Smooth muscle cell (in vitro differentiated cells): Measurements from ENCODE around the gene CCDC86. TPM values are rescaled to one million over a fixed set of nuclear protein-coding genes. Genes with fewer than 3 reads are reported as not detected.

Experiments used
- DNase-seq: peaks from one replicate; lab custom pipeline; 2025; ENCODE audit not compliant: unreplicated experiment; lab: John Stamatoyannopoulos, UW
- H2AFZ ChIP-seq: fragments of 200-600 bp; sonication (generic); 2 replicates; pipeline ENCODE4 v1.6.0; 2016; ENCODE audit warnings: antibody characterized with exemption, low read depth, mild to moderate bottlenecking
- H3F3A ChIP-seq: fragments of 200-600 bp; sonication (generic); 2 replicates; pipeline ENCODE4 v1.6.0; 2017; ENCODE audit warnings: antibody characterized with exemption, low read depth
- H3K27ac ChIP-seq: fragments of 200-600 bp; sonication (generic); 2 replicates; pipeline ENCODE4 v1.5.1; 2016; ENCODE audit warnings: low read depth, mild to moderate bottlenecking
- H3K27me3 ChIP-seq: fragments of 200-600 bp; sonication (generic); 2 replicates; pipeline ENCODE4 v1.6.1; 2016; ENCODE audit warnings: low read depth, mild to moderate bottlenecking
- H3K36me3 ChIP-seq: fragments of 200-600 bp; sonication (generic); 2 replicates; pipeline ENCODE4 v1.5.1; 2016; ENCODE audit warnings: low read depth
- H3K4me1 ChIP-seq: fragments of 200-600 bp; sonication (generic); 2 replicates; pipeline ENCODE4 v1.5.1; 2016; ENCODE audit warnings: low read depth
- H3K4me2 ChIP-seq: fragments of 200-600 bp; sonication (generic); 2 replicates; pipeline ENCODE4 v1.6.0; 2016; ENCODE audit warnings: mild to moderate bottlenecking
- H3K4me3 ChIP-seq: fragments of 200-600 bp; sonication (generic); 2 replicates; pipeline ENCODE4 v1.5.1; 2016; ENCODE audit warnings: mild to moderate bottlenecking
- H3K79me2 ChIP-seq: fragments of 200-600 bp; sonication (generic); 2 replicates; pipeline ENCODE4 v1.6.0; 2016; ENCODE audit warnings: low read depth, mild to moderate bottlenecking
- H3K9ac ChIP-seq: fragments of 200-600 bp; sonication (generic); 2 replicates; pipeline ENCODE4 v1.6.0; 2016; ENCODE audit warnings: low read depth
- H3K9me3 ChIP-seq: fragments of 200-600 bp; sonication (generic); replicated peaks from 2 replicates; pipeline ENCODE4 v1.5.1; 2016; ENCODE audit warnings: low read depth
- H4K20me1 ChIP-seq: fragments of 200-600 bp; sonication (generic); 2 replicates; pipeline ENCODE4 v1.6.0; 2016; ENCODE audit warnings: low read depth
- CTCF ChIP-seq: fragments of 200-600 bp; sonication (generic); IDR thresholded peaks from 2 replicates; pipeline ENCODE4 v1.5.1; 2017; ENCODE audit warnings: borderline replicate concordance, mild to moderate bottlenecking, antibody characterized with exemption; ENCODE audit not compliant: insufficient read depth, poor library complexity, severe bottlenecking
- WGBS: methylation state at CpG from one replicate; pipeline ENCODE4 v1.1.7; 2016; ENCODE audit warnings: low lambda C conversion rate; 5-methylcytosine and 5-hydroxymethylcytosine counted together
- polyA plus RNA-seq: library from polyadenylated mRNA; unstranded; fragments of >200 nt; fragmentation: Nextera tagmentation; extraction: Ambion mirVana; gene quantifications from 2 replicates; pipeline ENCODE4 v1.2.1, GENCODE V29; 2016
- total RNA-seq: library from RNA; depleted of rRNA; stranded (reverse); fragments of >200 nt; gene quantifications from 2 replicates; pipeline ENCODE4 v1.2.3, GENCODE V29; 2014

Gene CCDC86
- total RNA-seq = 2.6 and 7.5 TPM in 2 replicates
- polyA plus RNA-seq = 24.2 and 30.3 TPM in 2 replicates

- peaks cover 18% of the 10 kb centered on the region for H3K4me1 ChIP-seq
- H2AFZ ChIP-seq = peak within 1 kb of the TSS; percentile 100
- H3K4me3 ChIP-seq = peak within 1 kb of the TSS; percentile 85
- peak within 1 kb of the TSS; percentile 100 for H3K4me2 ChIP-seq
- peaks cover 2% of the 10 kb centered on the region for H3K27me3 ChIP-seq
- TF ChIP-seq CTCF = no peak
- peak within 1 kb of the TSS; percentile 54 for H3K27ac ChIP-seq
- peak; percentile 93 for DNase-seq
- H3K9ac ChIP-seq = peak within 1 kb of the TSS; percentile 95
- H3K36me3 ChIP-seq = no peaks in the 10 kb centered on the region
- peaks cover 21% of the 10 kb centered on the region for H3K79me2 ChIP-seq
- no peaks in the 10 kb centered on the region for H3K9me3 ChIP-seq
- WGBS = 3% methylated on average over 57 of the region's 57 CpGs
- no peaks in the 10 kb centered on the region for H3F3A ChIP-seq
- H4K20me1 ChIP-seq = no peaks in the 10 kb centered on the region
Observed at GRCh38 chr11:60841797-60842667, at the start of gene CCDC86. CCDC86 (plus strand) TSS chr11:60842113; CDS start chr11:60842125, 12 bp downstream.

- no peak overlapping the region for H3K9ac ChIP-seq
- H3K36me3 ChIP-seq = no peaks in the 10 kb centered on the region
- H3K4me1 ChIP-seq = no peaks in the 10 kb centered on the region
- no peaks in the 10 kb centered on the region for H4K20me1 ChIP-seq
- H3K79me2 ChIP-seq = no peaks in the 10 kb centered on the region
- WGBS = 70% methylated on average over 3 of the region's 3 CpGs
- H2AFZ ChIP-seq = no peak overlapping the region
- H3K9me3 ChIP-seq = no peaks in the 10 kb centered on the region
- no peak for TF ChIP-seq CTCF
- no peak overlapping the region for H3K4me2 ChIP-seq
- H3K27me3 ChIP-seq = no peaks in the 10 kb centered on the region
- DNase-seq = no peak
- H3K27ac ChIP-seq = no peak overlapping the region
- no peak overlapping the region for H3K4me3 ChIP-seq
- H3F3A ChIP-seq = no peaks in the 10 kb centered on the region
Observed at GRCh38 chr11:60792521-60792920, 49.4 kb upstream of the CCDC86 start.

GRCh38 chr11:60795291-60795690 lies 46.6 kb upstream of the CCDC86 start:
- H3K4me3 ChIP-seq = no peak overlapping the region
- H2AFZ ChIP-seq = no peak overlapping the region
- H3K9me3 ChIP-seq = no peaks in the 10 kb centered on the region
- no peak for TF ChIP-seq CTCF
- no peak for DNase-seq
- no peak overlapping the region for H3K27ac ChIP-seq
- peaks cover 10% of the 10 kb centered on the region for H3K27me3 ChIP-seq
- H3K79me2 ChIP-seq = no peaks in the 10 kb centered on the region
- no peaks in the 10 kb centered on the region for H3K36me3 ChIP-seq
- H3K9ac ChIP-seq = no peak overlapping the region
- no peaks in the 10 kb centered on the region for H3F3A ChIP-seq
- H4K20me1 ChIP-seq = no peaks in the 10 kb centered on the region
- no peaks in the 10 kb centered on the region for H3K4me1 ChIP-seq
- WGBS = 84% methylated on average over 6 of the region's 6 CpGs
- no peak overlapping the region for H3K4me2 ChIP-seq
